GM12878 (cell line): ENCODE results near the gene STK17A. TPM values are rescaled to one million over a fixed set of nuclear protein-coding genes. Genes with fewer than 3 reads are reported as not detected.

Source experiments
- ATF7 ChIP-seq: fragments of 450-650 bp; IDR thresholded peaks from 2 replicates; pipeline ENCODE4 v1.6.1; 2016; ENCODE audit warnings: low read depth, mild to moderate bottlenecking
- HDGF ChIP-seq: fragments of 450-650 bp; IDR thresholded peaks from 2 replicates; pipeline ENCODE4 v1.6.1; 2016; ENCODE audit warnings: antibody characterized with exemption
- MEF2B ChIP-seq: fragments of 450-650 bp; IDR thresholded peaks from 2 replicates; pipeline ENCODE4 v1.6.1; 2018; ENCODE audit warnings: mild to moderate bottlenecking, moderate library complexity; ENCODE audit not compliant: partially characterized antibody, poor library complexity, severe bottlenecking
- MTA2 ChIP-seq: fragments of 450-650 bp; IDR thresholded peaks from 2 replicates; pipeline ENCODE4 v1.6.1; 2016; ENCODE audit warnings: low read depth, mild to moderate bottlenecking, moderate library complexity
- NBN ChIP-seq: fragments of 450-650 bp; IDR thresholded peaks from 2 replicates; pipeline ENCODE4 v1.6.1; 2016
- NRF1 ChIP-seq: conservative IDR thresholded peaks from 2 replicates; pipeline ENCODE4 v1.6.1; 2011; ENCODE audit warnings: mild to moderate bottlenecking, low read depth, low read length, improper control_type of control experiment
- POLR2AphosphoS2 ChIP-seq: IDR thresholded peaks from 2 replicates; pipeline ENCODE4 v1.6.1; 2011; ENCODE audit warnings: low read depth, mild to moderate bottlenecking, low read length, improper control_type of control experiment, moderate library complexity
- POU2F2 ChIP-seq: IDR thresholded peaks from 3 replicates; pipeline ENCODE4 v1.6.1; 2011; ENCODE audit warnings: low read depth, mild to moderate bottlenecking, low read length, borderline replicate concordance
- polyA plus RNA-seq, 11 experiments: library from polyadenylated mRNA; depleted of rRNA in 4 of 11; unstranded in 6 of 11; stranded (reverse) in 5 of 11; fragments of >200 nt; fragmentation: Nextera tagmentation in 4 of 11; fragmentation: Illumina TruSeq in 1 of 11; extraction: Ambion mirVana in 4 of 11; extraction: Trizol in 1 of 11; gene quantifications; 1 replicate in 1 of 11; 2 replicates in 10 of 11; pipeline versions ENCODE4 v1.2.1 to v1.2.3, GENCODE V29; 2011 to 2016; ENCODE audit warnings: inconsistent platforms in 2 of 11, missing spikeins in 2 of 11, low read depth in 1 of 11
- total RNA-seq, 4 experiments: library from RNA; depleted of rRNA in 3 of 4; stranded (reverse); fragments of >200 nt in 3 of 4; fragmentation: Illumina TruSeq in 1 of 4; extraction: Trizol in 1 of 4; gene quantifications; 2 replicates each; pipeline versions ENCODE4 v1.2.1 to v1.2.3, GENCODE V29; 2013 to 2021
- TF ChIP-seq, protein P1 (sequence below): fragments of 450-650 bp; IDR thresholded peaks from 2 replicates; pipeline ENCODE4 v1.6.1; 2017; ENCODE audit warnings: mild to moderate bottlenecking, low read depth, inconsistent platforms; ENCODE audit not compliant: poor library complexity, severe bottlenecking

STK17A gene
- total and polyA plus RNA-seq, 10 of the 15 experiments (the other 5 are each of a cell fraction or from before 2014, with no cell fraction given): 18.5 to 91.6 (median 70.8) TPM

DNA sequence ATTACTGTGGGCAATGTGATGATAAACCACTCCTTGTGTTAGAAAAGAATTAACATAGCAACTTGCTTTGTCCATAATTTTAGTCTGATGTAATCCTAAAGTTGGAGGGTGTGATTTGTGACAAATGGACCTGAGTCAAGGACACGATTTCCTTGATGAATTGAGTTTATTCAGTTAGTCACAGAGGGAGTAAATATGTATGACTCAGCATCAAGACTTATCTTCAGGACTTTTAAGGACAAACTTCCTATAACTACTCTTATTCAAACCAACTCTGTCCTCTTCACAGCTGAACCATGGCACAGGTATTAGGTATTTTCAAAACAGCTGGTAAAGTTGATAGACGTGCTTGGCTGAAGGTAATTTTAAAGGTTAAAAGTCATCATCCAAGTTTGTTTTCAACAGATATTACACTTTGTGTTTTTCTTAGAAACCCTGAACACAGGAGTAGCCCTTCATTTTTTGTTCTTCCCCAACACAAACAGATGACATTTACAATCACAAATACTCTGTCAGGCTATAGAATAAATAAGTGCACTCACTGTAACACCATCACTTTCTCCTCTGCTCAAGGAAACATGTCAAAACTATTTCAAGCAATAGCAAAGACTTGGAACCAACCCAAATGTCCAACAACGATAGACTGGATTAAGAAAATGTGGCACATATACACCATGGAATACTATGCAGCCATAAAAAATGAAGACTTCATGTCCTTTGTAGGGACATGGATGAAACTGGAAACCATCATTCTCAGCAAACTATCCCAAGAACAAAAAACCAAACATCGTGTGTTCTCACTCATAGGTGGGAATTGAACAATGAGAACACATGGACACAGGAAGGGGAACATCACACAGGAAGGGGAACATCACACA is 91.9 kb downstream of the STK17A start (continued):
- TF ChIP-seq, protein P1, sequence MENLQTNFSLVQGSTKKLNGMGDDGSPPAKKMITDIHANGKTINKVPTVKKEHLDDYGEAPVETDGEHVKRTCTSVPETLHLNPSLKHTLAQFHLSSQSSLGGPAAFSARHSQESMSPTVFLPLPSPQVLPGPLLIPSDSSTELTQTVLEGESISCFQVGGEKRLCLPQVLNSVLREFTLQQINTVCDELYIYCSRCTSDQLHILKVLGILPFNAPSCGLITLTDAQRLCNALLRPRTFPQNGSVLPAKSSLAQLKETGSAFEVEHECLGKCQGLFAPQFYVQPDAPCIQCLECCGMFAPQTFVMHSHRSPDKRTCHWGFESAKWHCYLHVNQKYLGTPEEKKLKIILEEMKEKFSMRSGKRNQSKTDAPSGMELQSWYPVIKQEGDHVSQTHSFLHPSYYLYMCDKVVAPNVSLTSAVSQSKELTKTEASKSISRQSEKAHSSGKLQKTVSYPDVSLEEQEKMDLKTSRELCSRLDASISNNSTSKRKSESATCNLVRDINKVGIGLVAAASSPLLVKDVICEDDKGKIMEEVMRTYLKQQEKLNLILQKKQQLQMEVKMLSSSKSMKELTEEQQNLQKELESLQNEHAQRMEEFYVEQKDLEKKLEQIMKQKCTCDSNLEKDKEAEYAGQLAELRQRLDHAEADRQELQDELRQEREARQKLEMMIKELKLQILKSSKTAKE: no peak
- TF ChIP-seq MTA2 (no peak), MEF2B (no peak), NBN (no peak), HDGF (no peak), NRF1 (no peak), POLR2AphosphoS2 (no peak), POU2F2 (no peak), ATF7 (no peak)

Other genes starting within 250 kb of the STK17A start
- gene COA1, start 146.4 kb downstream of the STK17A start, total RNA-seq (2014; rRNA removed): 87.1 and 102 TPM in 2 replicates
- 97.3 and 103 TPM in 2 replicates for gene COA1, start 146.4 kb downstream of the STK17A start, total RNA-seq (2014; rRNA removed; fragmentation: Illumina TruSeq; extraction: Trizol)
- 83.1 and 84.9 TPM in 2 replicates for gene COA1, start 146.4 kb downstream of the STK17A start, total RNA-seq (2021)
- 109 and 117 TPM in 2 replicates for gene COA1, start 146.4 kb downstream of the STK17A start, polyA plus RNA-seq (2011; rRNA removed)
- 122 and 171 TPM in 2 replicates for gene COA1, start 146.4 kb downstream of the STK17A start, polyA plus RNA-seq (2014; fragmentation: Illumina TruSeq; extraction: Trizol)
- 100 to 1,000 TPM; 218 to 258 TPM for gene COA1, start 146.4 kb downstream of the STK17A start, polyA plus RNA-seq (2014; fragmentation: Nextera tagmentation; extraction: Ambion mirVana)
- gene COA1, start 146.4 kb downstream of the STK17A start, polyA plus RNA-seq (2014; rRNA removed): 105 and 126 TPM in 2 replicates
- 100 to 1,000 TPM; 104 to 106 TPM for gene COA1, start 146.4 kb downstream of the STK17A start, polyA plus RNA-seq (2016; fragmentation: Nextera tagmentation; extraction: Ambion mirVana)
- 61.7 and 63.3 TPM in 2 replicates for gene BLVRA, start 175.6 kb downstream of the STK17A start, total RNA-seq (2014; rRNA removed)
- gene BLVRA, start 175.6 kb downstream of the STK17A start, total RNA-seq (2014; rRNA removed; fragmentation: Illumina TruSeq; extraction: Trizol): 66.5 and 67.9 TPM in 2 replicates
- 66.9 and 73.7 TPM in 2 replicates for gene BLVRA, start 175.6 kb downstream of the STK17A start, total RNA-seq (2021)
- gene BLVRA, start 175.6 kb downstream of the STK17A start, polyA plus RNA-seq (2011; rRNA removed): 118 and 120 TPM in 2 replicates
- gene BLVRA, start 175.6 kb downstream of the STK17A start, polyA plus RNA-seq (2014; fragmentation: Illumina TruSeq; extraction: Trizol): 87.1 and 92.1 TPM in 2 replicates
- gene BLVRA, start 175.6 kb downstream of the STK17A start, polyA plus RNA-seq (2014; fragmentation: Nextera tagmentation; extraction: Ambion mirVana): 100 to 1,000 TPM; 187 to 198 TPM
- 81.2 and 91.4 TPM in 2 replicates for gene BLVRA, start 175.6 kb downstream of the STK17A start, polyA plus RNA-seq (2014; rRNA removed)
- 100 to 1,000 TPM; 113 TPM for gene BLVRA, start 175.6 kb downstream of the STK17A start, polyA plus RNA-seq (2016; fragmentation: Nextera tagmentation; extraction: Ambion mirVana)